CD4-positive, alpha-beta T cell treated with Interleukin-17A for 4 hours (primary cell): Measurements from ENCODE around the gene MRPL50.

Experiments
- DNase-seq: peaks from one replicate; pipeline ENCODE4 v3.0.0-alpha.2; 2020; ENCODE audit warnings: mixed read lengths

MRPL50 gene

DNA sequence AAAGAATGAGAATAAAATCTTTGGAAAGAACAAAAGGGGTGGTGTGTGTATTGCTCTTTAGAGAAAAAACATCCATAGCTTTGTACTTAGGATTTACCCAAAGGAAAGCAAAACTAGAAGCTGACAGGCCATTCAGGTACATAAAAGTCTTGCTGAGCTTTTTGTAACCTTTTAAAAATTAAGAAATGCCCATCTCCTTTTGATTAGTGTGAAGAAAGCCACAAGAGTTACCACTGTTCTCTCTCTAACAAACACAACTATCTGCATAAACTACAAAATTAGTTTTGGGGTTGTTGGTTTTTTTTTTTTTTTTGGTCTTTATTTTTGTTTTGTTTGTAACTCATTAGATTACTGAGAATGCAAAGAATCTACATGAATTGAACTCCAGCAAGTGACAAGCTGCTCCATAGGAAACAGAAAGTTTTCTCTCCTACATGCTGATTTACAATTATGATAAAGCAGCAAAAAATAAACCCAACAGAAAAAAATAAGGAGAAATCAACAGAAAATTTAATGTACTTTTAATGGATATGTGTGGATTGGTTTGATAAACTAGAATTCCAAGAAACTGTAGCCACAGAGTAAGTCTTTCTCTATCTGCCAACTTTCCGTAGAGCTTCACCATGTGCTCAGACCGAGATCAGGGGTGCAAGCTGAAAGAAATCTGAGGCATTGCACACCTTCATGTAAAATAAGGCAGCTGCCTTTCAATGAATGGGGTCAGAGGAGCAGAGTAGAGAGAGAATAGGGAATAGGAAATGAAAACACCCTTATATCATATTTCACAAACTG is 25.9 kb downstream of the MRPL50 start:
- no peak for DNase-seq

DNA sequence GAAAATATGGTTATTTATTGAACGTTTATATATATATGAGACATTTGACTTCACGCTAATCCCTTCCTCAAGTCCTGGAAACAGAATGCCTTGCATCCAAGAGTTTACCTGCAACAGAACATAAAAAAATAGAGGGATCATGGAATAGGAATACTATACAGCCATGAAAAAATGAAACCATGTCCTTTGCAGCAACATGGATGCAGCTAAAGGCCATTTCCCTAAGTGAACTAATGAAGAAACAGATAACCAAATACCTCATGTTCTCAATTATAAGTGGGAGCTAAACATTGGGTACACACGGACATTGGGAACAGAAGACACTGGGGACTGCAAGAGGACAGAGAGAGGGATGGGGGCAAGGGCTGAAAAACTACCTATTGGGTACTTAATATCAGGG is 26.6 kb downstream of the MRPL50 start:
- DNase-seq, result no peak

DNA sequence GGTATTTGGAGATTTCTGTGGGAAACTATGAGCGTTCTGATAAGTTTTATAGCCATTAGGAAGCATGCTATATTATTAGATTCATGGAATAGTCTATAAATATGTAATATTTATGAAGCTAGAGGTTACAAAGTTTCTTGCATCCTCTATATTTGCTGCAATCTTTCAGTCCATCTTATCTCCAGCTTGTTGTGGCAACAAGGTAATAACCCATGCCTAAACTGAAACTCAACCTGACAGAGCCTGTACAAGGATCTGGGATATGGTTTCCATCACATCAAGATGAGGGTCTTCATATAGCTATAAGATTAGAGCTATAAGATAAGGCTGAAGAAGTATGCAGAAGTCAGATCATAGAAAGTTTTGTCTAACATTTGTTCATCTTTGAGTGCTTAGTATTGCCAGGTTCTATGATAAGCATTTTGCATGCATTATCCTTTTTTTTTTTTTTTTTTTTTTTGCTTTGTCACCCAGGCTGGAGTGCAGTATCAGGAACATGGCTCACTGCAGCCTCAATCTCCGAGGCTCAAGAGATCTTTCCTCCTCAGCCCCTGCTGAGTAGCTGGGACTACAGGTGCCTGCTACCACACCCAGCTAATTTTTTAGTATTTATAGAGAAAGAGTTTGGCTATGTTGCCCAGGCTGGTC is 28.4 kb downstream of the MRPL50 start:
- DNase-seq, result no peak

DNA sequence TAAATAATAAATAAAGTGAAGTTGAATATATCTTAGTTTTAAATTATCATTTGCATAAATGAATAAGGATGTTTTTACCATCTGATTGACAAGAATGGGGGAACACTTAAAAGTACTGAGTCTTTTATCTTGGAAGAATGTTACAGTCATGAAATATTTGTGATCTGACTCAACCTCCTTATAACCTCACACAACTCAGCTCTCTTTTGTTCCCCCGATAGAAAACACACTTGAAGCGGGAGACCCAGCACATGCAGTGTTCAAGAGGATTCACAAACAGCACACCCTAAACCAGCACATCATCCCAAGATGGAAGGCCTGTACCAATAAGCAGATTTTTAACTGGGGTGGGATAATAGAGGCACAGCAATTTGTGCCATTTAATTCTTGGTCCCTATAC is 29.1 kb downstream of the MRPL50 start:
- DNase-seq, result no peak

DNA sequence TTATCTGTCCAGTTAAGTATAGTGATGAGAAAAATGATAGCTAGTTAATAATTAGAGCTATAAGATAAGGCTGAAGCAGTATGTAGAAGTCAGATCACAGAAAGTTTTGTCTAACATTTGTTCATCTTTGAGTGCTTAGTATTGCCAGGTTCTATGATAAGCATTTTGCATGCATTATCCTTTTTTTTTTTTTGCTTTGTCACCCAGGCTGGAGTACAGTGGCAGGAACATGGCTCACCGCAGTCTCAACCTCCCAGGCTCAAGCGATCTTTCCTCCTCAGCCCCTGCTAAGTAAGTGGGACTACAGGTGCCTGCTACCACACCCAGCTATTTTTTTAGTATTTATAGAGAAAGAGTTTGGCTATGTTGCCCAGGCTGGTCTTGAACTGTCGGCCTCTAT is 31.1 kb downstream of the MRPL50 start:
- no peak for DNase-seq

DNA sequence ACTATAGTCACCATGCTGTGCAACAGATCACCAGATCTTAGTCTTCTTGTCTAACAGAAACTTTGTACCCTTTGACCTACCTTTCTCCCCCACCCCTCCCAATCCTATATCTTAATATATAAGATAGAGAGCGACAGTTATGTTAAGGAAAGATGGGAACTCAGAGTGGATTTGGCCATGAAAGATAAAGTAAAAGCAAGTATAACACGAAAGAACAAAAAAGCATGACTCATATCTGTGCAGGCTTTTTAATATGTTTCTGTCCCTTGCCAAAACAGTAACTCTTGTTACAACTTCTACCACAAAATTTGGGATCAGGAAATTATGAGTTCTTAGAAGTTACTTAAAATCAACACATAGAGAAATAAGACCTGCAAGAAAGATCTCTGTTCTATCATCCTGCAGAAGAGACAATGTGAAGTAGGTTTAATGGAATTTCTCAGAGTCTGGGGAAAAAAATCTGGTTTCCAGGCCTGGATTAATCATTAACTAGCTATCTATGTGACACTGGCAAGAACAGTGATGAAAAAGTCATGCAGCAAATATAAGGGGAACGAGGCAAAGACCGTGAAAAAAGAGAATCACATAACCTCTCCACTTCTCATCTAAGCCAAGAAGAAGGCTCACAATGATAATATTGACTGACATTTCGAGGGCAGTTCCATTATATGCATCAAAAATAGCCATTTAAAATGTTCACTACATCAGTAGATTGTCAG is 32.2 kb downstream of the MRPL50 start:
- no peak for DNase-seq

DNA sequence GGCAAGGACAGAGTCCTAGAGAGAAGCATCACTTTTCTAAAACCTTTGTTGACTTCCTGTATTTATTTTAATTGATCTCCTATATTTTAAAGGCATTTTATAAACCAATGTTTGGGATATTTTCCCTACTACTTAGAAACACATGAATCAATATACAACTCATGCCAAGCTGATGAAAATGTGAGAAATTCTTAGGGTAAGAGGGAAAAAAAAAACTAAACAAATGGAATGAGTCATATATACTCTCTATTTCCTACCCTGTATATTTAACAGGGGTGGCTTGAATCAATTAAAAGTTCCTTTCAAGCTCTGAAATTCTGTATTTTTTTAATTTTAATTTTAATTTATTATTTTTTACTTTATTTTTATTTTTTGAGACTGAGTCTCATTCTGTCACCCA is 33.2 kb downstream of the MRPL50 start:
- DNase-seq, result no peak

DNA sequence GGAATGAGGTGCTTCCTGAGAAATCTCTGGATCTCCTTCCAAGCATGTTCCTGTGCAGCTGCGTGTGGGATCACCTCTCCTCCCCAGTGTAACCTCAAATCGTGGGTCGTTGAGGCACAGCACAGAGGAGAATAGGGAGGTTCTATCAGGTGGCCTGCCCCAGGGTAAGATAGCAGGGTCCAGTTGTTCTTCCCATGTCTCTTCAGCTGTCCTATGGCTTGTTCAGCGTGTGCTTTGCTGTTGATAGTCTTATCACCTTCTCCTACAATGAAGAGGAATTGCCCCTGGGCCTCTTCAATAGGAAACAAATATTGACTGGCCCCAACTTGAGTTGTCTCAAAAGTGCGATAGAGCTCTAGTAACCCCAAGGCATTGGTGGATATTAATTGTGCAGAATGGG is 36.0 kb downstream of the MRPL50 start:
- no peak for DNase-seq

DNA sequence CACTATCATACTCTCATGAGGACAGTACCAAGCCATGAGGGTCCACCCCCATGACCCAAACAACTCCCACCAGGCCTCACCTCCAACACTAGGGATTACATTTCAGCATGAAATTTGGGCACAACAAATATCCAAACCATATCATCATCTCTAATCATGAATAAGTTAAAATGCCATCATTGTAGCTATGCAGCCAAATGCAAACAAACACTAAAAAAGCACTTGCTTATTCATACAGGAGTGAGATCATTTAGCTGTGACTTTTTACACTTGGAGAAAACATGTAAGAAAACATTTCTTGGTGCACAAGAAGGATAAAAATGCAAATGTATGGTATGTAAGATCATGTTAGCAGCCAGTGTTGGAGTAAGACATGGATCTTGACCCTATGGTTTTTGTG is 37.8 kb downstream of the MRPL50 start:
- DNase-seq, result no peak

DNA sequence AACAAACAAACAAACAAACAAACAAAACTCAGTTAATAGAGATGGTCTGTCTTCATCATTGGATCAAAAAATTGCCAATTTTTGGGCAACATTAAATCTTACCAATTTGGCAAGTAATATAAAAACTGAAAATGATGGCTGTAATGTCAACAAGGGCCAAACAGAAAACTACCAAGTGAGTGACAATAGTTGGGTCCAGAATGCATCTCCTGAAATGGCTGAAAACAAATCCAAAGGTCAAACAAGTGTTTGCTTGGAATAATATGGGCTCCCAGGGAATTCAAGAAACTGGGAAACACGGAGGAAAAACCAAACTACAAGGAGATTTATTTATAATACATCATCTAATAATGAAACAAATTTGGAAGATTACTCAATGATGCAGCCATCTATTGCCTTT is 38.7 kb downstream of the MRPL50 start:
- no peak for DNase-seq

DNA sequence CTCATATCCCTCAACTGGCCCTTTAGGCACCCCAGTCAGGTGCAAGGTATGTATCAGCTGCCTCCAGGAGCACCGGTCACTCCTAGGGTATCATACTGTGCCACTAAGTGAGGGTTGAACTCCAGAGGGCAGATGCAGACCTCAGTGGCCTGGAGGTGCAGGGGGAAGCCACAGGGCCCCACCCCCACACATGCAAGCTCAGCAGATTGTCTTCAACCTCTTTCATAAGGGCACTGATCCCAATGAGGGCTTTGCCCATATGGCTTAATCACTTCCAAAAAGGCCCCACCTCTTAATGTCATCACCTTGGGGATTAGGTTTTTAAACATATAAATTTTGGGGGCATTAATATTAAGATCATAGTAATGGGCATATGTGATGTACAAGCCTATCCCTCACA is 41.8 kb downstream of the MRPL50 start:
- no peak for DNase-seq

DNA sequence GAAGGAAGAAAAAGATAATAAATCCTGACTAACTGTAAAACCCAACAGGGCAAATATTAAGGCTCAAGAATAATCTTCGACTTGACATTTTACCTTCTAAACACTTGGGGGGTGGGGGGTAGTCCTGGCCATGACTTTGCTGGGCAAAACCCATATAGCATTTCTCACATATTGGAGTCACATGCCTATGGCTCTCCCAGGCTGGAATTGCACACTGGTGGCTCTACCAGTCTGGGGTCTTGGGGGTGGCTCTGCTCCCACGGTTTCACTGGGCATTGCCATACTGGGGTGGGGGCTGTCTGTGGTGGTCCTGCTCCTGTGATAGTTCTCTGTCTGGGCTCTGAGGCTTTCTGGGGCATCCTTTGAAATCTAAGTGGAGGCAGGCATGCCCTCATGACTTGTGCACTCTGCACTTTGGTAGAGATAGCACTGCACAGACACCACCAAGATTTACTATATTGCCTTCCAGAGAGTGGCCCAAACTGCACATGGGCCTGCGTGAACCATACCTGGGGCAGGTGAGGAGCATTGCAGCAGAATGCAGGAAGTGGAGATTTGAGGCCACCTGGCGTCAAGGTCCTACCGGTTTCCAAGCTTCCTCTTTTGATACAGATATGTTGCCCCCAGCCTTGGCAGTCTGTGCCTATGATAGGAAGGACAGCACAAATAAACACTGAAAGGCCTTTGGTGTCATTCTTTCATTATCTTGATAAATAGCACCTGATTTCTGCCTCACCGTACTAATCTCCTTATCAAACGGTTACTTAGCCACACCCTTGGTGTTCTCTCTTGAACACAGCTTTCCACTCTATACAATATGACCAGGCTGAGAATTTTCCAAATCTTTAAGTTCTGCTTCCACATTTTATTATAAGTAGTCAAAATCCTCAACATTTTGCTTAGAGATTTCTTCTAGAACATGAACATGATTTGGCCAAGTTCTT is 43.4 kb downstream of the MRPL50 start:
- no peak for DNase-seq

DNA sequence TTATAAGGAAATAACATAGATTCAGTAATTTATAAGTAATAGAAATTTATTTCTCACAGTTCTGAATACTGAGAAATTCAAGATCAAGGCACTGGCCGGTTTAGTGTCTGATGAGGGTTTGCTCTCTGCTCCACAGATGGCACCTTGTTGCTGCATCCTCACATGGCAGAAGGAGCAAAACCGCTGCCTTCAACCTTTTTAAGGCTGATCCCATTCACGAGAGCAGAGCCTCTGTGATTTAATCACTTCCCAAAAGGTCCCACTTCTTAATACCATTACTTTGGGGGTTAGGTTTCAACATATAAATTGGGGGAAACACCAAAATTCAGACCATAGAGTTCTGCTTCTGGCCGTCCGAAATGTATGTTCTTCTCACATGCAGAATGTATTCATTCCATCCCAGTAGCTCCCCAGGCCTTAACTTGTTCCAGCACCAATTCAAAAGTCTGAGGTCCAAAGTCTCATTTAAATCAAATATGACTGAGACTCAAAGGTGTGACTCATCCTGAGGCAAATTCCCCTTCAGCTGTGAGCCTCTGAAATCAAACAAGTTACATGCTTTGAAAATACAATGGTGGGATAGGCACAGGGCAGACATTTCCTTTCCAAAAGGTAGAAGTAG is 44.2 kb downstream of the MRPL50 start:
- DNase-seq, result no peak

DNA sequence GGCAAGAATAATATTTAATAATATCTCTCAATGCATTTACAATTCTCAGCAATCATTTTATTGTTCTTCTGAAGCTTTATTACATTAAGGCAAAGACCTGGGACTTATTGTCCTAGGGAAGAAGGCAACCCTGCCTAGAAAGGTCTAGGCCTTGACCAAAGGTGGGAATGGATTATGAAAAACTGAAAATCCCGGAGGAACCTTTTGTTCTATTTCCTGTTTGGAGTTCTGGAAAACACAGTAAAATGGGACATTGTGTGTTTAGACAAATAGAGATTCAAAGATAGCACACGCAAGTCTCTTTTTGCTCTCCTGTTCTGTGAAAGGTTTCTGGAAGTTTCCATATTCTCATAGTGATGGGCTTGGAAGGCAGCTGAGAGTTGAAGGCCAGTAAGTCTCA is 44.7 kb downstream of the MRPL50 start:
- DNase-seq, result no peak

DNA sequence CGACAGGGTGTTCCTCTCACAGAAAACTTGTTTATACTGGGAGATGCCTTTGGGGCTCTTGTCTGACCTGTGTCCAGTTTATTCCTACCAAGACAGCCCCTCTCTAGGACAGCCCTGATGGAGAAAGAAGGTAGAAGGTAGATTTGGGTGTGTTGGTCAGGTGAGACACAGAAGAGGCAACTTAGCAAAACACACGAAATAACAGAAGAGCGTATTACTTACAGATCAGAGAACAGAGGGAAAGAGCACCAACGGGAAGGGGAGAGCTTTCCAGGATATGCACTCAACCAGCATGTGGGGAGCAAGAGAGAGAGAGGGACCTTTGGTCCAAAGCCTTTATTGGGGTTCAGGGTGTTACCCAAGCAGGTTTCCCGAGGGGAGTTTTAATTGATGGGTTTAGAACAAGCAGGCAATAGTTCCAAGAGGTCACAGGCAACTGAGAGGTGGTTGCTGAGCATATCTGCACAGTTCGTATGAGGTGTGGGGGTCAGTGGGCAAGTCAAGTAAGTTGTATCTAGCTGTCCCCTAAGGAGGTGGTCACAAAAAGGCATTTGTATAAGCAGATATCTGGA is 45.4 kb downstream of the MRPL50 start:
- DNase-seq, result no peak

DNA sequence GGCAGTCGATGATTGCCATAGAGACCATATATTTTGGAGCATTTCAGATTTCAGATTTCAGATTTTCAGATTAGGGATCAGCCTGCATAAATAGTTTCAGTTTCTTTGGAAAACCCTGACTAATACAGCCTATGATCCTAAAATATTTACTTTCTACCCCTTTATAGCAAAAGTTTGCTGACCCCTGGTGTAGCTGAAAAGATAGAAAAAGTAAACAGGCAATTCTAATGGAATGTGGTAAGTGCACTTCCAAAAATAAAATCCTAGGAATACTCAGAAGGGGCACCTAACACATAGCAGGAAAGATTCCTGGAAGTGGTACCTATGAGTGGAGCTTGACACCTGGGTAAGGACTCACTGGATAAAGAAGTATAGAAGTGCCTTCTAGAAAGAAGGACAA is 48.1 kb downstream of the MRPL50 start:
- no peak for DNase-seq

DNA sequence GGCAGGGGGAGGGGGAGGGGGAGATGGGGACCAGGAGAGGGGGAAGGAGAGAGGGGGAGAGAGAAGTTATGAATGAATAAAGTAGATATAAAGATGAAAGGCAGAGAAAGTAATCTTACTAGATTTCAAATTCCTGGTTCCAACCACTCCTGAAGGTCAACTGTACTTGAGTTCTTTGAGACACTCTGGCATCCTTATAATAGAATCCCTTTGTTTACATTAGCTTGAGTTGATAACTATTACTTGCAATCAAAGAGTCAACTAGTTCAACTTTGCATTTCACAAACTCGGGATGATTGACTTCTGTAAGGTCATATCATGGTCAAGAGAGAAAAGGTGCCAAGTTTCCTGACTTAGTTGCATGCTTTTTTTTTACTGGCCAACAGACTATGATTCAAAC is 55.8 kb downstream of the MRPL50 start:
- DNase-seq, result no peak

DNA sequence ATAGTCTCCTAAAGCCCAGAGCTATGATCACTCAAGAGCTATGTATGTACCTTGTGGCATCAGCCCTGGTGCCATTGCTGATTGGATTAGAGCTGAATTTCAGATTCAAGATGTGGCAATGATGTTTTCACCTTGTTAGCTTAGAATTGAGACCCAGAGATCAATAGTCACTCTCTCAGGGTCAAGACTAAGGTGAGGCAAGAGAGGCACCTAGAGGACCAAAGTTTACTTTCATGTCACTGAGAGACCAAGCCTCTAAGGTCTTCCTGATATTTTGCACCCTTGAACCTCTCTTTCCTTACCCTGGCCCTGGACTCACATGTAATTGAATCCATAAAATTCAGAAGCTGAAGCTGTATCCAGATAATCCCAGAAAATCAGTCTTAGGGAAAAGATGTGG is 56.5 kb downstream of the MRPL50 start:
- DNase-seq, result no peak
